Calu3 (cell line): ENCODE results near the gene ZNF618. TPM values are rescaled to one million over a fixed set of nuclear protein-coding genes. Genes with fewer than 3 reads are reported as not detected.
A peak's percentile ranks its signal among the peaks of the same experiment; 100 is the strongest.
"Not testable (repeated sequence)": the region's sequence is repeated elsewhere in the genome, so short reads cannot be mapped to it uniquely, and the experiment has no call there.

Source experiments
- BruUV-seq: library from RNA; stranded (reverse); fragments of 400-500 nt; replicated peaks from 2 replicates; lab custom pipeline; 2021; lab: Mats Ljungman, UMichigan
- CTCF ChIA-PET: fragments of 300-600 bp; sonication (Branson Sonifier 250); formaldehyde crosslinking; loops from one replicate; lab custom pipeline; 2022; ENCODE audit warnings: antibody characterized with exemption; lab: Charles Lee
- DNase-seq: peaks from one replicate; pipeline ENCODE4 v3.0.0; 2022
- H3K27ac Mint-ChIP-seq: one replicate; pipeline ENCODE4 v1.8.0; 2022; ENCODE audit warnings: mixed read lengths; ENCODE audit not compliant: unreplicated experiment
- H3K27me3 Mint-ChIP-seq: one replicate; pipeline ENCODE4 v1.8.0; 2022; ENCODE audit warnings: mixed read lengths; ENCODE audit not compliant: unreplicated experiment
- H3K36me3 Mint-ChIP-seq: one replicate; pipeline ENCODE4 v1.8.0; 2022; ENCODE audit warnings: mild to moderate bottlenecking, moderate library complexity, mixed read lengths; ENCODE audit not compliant: insufficient read depth, unreplicated experiment
- H3K4me1 Mint-ChIP-seq: one replicate; pipeline ENCODE4 v1.8.0; 2022; ENCODE audit warnings: mild to moderate bottlenecking, low read depth, mixed read lengths; ENCODE audit not compliant: unreplicated experiment
- H3K4me3 Mint-ChIP-seq: one replicate; pipeline ENCODE4 v1.8.0; 2022; ENCODE audit warnings: mild to moderate bottlenecking, low read depth, moderate library complexity, mixed read lengths; ENCODE audit not compliant: unreplicated experiment
- H3K9me3 Mint-ChIP-seq: one replicate; pipeline ENCODE4 v1.8.0; 2022; ENCODE audit warnings: low read depth, mixed read lengths; ENCODE audit not compliant: unreplicated experiment
- intact Hi-C: fragments of 100-400 bp; cut with micrococcal nuclease; formaldehyde crosslinking; loops from one replicate; pipeline ENCODE4 v1.10.0; 2022; ENCODE audit not compliant: unreplicated experiment
- total RNA-seq: library from RNA; stranded (reverse); gene quantifications from 2 replicates; pipeline ENCODE4 v1.2.3, GENCODE V29; 2022
- TF ChIP-seq, protein P1 (sequence below): fragments of 200-600 bp; IDR thresholded peaks from one replicate; pipeline ENCODE4 v1.8.0; 2022; ENCODE audit warnings: antibody characterized with exemption; ENCODE audit not compliant: unreplicated experiment

Gene ZNF618
- total RNA-seq, 1 experiment from 2014 or later = 20.3 TPM

- Mint-ChIP-seq H3K27me3 (no peaks in the 10 kb centered on the region), H3K4me1 (peaks cover 46% of the 10 kb centered on the region), H3K27ac (peak overlapping the region; percentile 86), H3K36me3 (peaks cover 27% of the 10 kb centered on the region), H3K9me3 (no peaks in the 10 kb centered on the region), H3K4me3 (peak overlapping the region; percentile 35)
- no TSS peak for BruUV-seq
- no peak for DNase-seq
- CTCF ChIA-PET = interaction anchor here (0.6 to 2.8 kb wide), 6 partner anchors 13 to 213 kb away, joined by 7 to 24 read pairs (median 12); partner anchors contain the start of gene KIF12
- intact Hi-C loops = loop anchor here (2.0 kb wide), 2 partner anchors 73 to 209 kb away; partner anchors contain the start of gene COL27A1
- TF ChIP-seq, protein P1, sequence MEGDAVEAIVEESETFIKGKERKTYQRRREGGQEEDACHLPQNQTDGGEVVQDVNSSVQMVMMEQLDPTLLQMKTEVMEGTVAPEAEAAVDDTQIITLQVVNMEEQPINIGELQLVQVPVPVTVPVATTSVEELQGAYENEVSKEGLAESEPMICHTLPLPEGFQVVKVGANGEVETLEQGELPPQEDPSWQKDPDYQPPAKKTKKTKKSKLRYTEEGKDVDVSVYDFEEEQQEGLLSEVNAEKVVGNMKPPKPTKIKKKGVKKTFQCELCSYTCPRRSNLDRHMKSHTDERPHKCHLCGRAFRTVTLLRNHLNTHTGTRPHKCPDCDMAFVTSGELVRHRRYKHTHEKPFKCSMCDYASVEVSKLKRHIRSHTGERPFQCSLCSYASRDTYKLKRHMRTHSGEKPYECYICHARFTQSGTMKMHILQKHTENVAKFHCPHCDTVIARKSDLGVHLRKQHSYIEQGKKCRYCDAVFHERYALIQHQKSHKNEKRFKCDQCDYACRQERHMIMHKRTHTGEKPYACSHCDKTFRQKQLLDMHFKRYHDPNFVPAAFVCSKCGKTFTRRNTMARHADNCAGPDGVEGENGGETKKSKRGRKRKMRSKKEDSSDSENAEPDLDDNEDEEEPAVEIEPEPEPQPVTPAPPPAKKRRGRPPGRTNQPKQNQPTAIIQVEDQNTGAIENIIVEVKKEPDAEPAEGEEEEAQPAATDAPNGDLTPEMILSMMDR = no peak
These were observed 205.4 kb downstream of the ZNF618 start for GRCh38 chr9:114081441-114082016.

- H3K36me3 Mint-ChIP-seq = peaks cover 27% of the 10 kb centered on the region
- no peaks in the 10 kb centered on the region for H3K27me3 Mint-ChIP-seq
- CTCF ChIA-PET = interaction anchor here (0.6 to 2.8 kb wide), 14 partner anchors 12 to 345 kb away, joined by 3 to 24 read pairs (median 5); partner anchors contain the start of genes COL27A1 and KIF12
- BruUV-seq = no TSS peak
- peaks cover 41% of the 10 kb centered on the region for H3K4me1 Mint-ChIP-seq
- peak overlapping the region; percentile 86 for H3K27ac Mint-ChIP-seq
- intact Hi-C loops = loop anchor here (2.0 kb wide), 2 partner anchors 73 to 209 kb away; partner anchors contain the start of gene COL27A1
- TF ChIP-seq, protein P1 = peak; percentile 79
- no peaks in the 10 kb centered on the region for H3K9me3 Mint-ChIP-seq
- DNase-seq = peak; percentile 88
- H3K4me3 Mint-ChIP-seq = peak overlapping the region; percentile 35
These were observed 206.1 kb downstream of the ZNF618 start for GRCh38 chr9:114082017-114082762.

- BruUV-seq, H3K9me3 Mint-ChIP-seq, DNase-seq, H3K4me3 Mint-ChIP-seq, H3K27me3 Mint-ChIP-seq: not testable (repeated sequence)
- CTCF ChIA-PET = interaction anchor here (0.6 to 2.8 kb wide), 14 partner anchors 11 to 345 kb away, joined by 3 to 24 read pairs (median 5); partner anchors contain the start of genes COL27A1 and KIF12
- intact Hi-C loops = loop anchor here (2.0 kb wide), 2 partner anchors 72 to 208 kb away; partner anchors contain the start of gene COL27A1
- H3K36me3 Mint-ChIP-seq = peaks cover 27% of the 10 kb centered on the region
- H3K27ac Mint-ChIP-seq = peak overlapping the region; percentile 44
- peaks cover 34% of the 10 kb centered on the region for H3K4me1 Mint-ChIP-seq
These were observed 206.8 kb downstream of the ZNF618 start for GRCh38 chr9:114082763-114083412.

DNA sequence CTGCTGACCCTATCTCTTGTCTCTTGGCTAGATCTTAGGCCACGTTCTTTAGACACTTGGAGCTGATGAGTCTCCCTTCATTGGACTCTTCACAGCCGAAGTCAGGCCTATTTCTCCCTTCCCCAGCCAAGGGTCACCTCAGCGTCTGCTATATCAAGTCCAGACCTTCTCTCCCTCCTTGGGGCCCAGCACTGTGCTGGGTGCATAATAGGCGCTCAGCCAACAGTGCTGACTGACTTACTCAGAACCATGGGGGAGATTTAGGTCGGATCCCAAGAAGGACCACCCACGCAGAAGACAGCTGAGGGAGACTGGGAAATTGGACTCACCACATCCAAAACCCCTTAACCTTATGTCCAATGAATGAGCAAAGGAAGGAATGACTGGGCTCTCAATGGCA is 207.6 kb downstream of the ZNF618 start:
- no peaks in the 10 kb centered on the region for H3K27me3 Mint-ChIP-seq
- BruUV-seq = no TSS peak

More for the DNA sequence above, 207.6 kb downstream of the ZNF618 start:
- CTCF ChIA-PET = interaction anchor here (0.6 to 2.8 kb wide), 4 partner anchors 10 to 1320 kb away, joined by 3 to 19 read pairs (median 8); no protein-coding TSS in a partner anchor
- Mint-ChIP-seq H3K4me1 (peaks cover 32% of the 10 kb centered on the region), H3K27ac (no peak overlapping the region), H3K4me3 (no peak overlapping the region), H3K36me3 (peaks cover 27% of the 10 kb centered on the region), H3K9me3 (no peaks in the 10 kb centered on the region)
- DNase-seq = no peak
- intact Hi-C loops = loop anchor here (2.0 kb wide), 2 partner anchors 71 to 207 kb away; partner anchors contain the start of gene COL27A1
- TF ChIP-seq, protein P1 = no peak
